Measurements from ENCODE around the gene ELF3. TPM values are rescaled to one million over a fixed set of nuclear protein-coding genes. Genes with fewer than 3 reads are reported as not detected.

The ELF3 gene
- polyA plus RNA-seq, 1 donor from 2014 or later, result 0.26 TPM

GRCh38 chr1:202007805-202008489 lies 2.4 kb upstream of the ELF3 start:
- H4K20me1 ChIP-seq (ENCODE audit: insufficient read depth), result no peaks in the 10 kb centered on the region
- no peaks in the 10 kb centered on the region for H3K27me3 ChIP-seq (ENCODE audit: insufficient read depth, low read depth, low read length)
- H3K79me2 ChIP-seq (replicated peaks; ENCODE audit: insufficient read depth, low read length), result no peaks in the 10 kb centered on the region
- H3K27ac ChIP-seq (ENCODE audit: low read length), result no peak overlapping the region
- no peaks in the 10 kb centered on the region for H3F3A ChIP-seq (ENCODE audit: insufficient read depth, low read length, poor library complexity, severe bottlenecking)
- H3K4me2 ChIP-seq (ENCODE audit: low read length), result no peak overlapping the region
- no peaks in the 10 kb centered on the region for H3K9me3 ChIP-seq (ENCODE audit: low read length)
- no peak for TF ChIP-seq RAD21 (conservative IDR thresholded peaks at IDR 0.05)
- no peak overlapping the region for H3K4me3 ChIP-seq (ENCODE audit: low read length)
- no peaks in the 10 kb centered on the region for H3K36me3 ChIP-seq (ENCODE audit: insufficient read depth, low read length)
- H3K9ac ChIP-seq (ENCODE audit: low read length), result no peak overlapping the region
- no peak overlapping the region for H2AFZ ChIP-seq (ENCODE audit: low read depth, low read length)
- H3K9me2 ChIP-seq (ENCODE audit: insufficient read depth, low read length), result no peaks in the 10 kb centered on the region

DNA sequence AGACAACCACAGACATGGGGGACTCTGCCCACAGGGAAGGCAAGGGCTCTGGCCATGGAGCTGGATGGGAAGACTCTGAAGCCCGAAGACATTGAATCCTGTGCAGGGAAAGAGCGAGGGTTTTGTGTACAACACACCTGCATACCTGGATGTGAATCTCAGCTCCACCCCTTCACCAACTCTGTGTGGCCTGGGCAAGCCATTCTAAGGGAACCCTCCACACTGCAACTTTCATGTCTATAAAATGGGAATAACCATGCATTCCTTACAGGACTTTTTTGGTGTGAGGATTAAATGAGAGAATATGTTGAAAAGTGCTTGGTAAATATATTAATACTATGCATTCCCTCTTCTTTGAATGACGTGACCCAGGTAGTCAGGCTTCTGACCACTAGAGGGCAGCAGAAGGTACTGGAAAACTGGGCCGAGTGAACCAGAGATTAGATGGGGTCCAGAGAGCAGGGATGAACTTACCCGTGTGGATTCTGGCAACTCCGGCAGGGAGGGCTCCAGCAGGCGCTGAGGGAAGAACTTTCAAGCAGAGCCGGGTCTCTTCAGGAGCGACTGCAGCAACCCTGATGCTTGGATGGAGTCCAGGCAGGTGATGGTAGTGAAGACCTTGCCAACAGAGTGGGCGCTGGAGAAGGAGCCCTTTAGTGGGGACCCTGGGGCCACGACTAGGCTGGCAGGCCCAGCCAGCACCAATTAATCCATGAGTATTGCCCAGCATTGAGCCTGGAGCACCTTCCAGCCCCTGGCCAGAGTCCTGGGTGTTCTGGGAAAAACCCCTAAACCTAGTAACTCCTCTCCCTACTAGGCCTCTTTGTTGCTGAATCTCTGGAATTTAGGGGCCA lies 834 bp upstream of the ELF3 start:
- no peak for TF ChIP-seq EZH2 (IDR thresholded peaks at IDR 0.05; ENCODE audit: borderline replicate concordance, insufficient read depth, low read length, poor library complexity, severe bottlenecking)
- TF ChIP-seq, protein P1, sequence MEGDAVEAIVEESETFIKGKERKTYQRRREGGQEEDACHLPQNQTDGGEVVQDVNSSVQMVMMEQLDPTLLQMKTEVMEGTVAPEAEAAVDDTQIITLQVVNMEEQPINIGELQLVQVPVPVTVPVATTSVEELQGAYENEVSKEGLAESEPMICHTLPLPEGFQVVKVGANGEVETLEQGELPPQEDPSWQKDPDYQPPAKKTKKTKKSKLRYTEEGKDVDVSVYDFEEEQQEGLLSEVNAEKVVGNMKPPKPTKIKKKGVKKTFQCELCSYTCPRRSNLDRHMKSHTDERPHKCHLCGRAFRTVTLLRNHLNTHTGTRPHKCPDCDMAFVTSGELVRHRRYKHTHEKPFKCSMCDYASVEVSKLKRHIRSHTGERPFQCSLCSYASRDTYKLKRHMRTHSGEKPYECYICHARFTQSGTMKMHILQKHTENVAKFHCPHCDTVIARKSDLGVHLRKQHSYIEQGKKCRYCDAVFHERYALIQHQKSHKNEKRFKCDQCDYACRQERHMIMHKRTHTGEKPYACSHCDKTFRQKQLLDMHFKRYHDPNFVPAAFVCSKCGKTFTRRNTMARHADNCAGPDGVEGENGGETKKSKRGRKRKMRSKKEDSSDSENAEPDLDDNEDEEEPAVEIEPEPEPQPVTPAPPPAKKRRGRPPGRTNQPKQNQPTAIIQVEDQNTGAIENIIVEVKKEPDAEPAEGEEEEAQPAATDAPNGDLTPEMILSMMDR (IDR thresholded peaks at IDR 0.05; ENCODE audit: poor library complexity, severe bottlenecking), result peak; percentile 92
- peak; percentile 83 for TF ChIP-seq RAD21 (conservative IDR thresholded peaks at IDR 0.05)
- no peak for TF ChIP-seq POLR2AphosphoS5 (IDR thresholded peaks at IDR 0.05)
- TF ChIP-seq SMC3 (conservative IDR thresholded peaks at IDR 0.05; ENCODE audit: poor library complexity), result peak; percentile 88
- no peak for TF ChIP-seq TAF1 (IDR thresholded peaks at IDR 0.05; ENCODE audit: low read depth)
- TF ChIP-seq EP300 (conservative IDR thresholded peaks at IDR 0.05; ENCODE audit: poor library complexity, severe bottlenecking), result no peak
- TF ChIP-seq REST (IDR thresholded peaks at IDR 0.05; ENCODE audit: borderline replicate concordance), result no peak
- TF ChIP-seq MXI1 (conservative IDR thresholded peaks at IDR 0.05; ENCODE audit: poor library complexity, severe bottlenecking), result no peak
- no peaks in the 10 kb centered on the region for H3F3A ChIP-seq (ENCODE audit: insufficient read depth, low read length, poor library complexity, severe bottlenecking)
- no peaks in the 10 kb centered on the region for H3K36me3 ChIP-seq (ENCODE audit: insufficient read depth, low read length)
- H3K79me2 ChIP-seq (replicated peaks; ENCODE audit: insufficient read depth, low read length), result no peaks in the 10 kb centered on the region
- H4K20me1 ChIP-seq (ENCODE audit: insufficient read depth), result no peaks in the 10 kb centered on the region
- no peak overlapping the region for H3K4me3 ChIP-seq (ENCODE audit: low read length)
- no peak overlapping the region for H3K9ac ChIP-seq (ENCODE audit: low read length)
- H2AFZ ChIP-seq (ENCODE audit: low read depth, low read length), result no peak overlapping the region
- no peak overlapping the region for H3K27ac ChIP-seq (ENCODE audit: low read length)
- no peaks in the 10 kb centered on the region for H3K9me3 ChIP-seq (ENCODE audit: low read length)
- H3K4me2 ChIP-seq (ENCODE audit: low read length), result no peak overlapping the region
- no peaks in the 10 kb centered on the region for H3K9me2 ChIP-seq (ENCODE audit: insufficient read depth, low read length)
- no peaks in the 10 kb centered on the region for H3K27me3 ChIP-seq (ENCODE audit: insufficient read depth, low read depth, low read length)

Measured in neural cell (in vitro differentiated cells).